Effector memory CD8-positive, alpha-beta T cell (primary cell): ENCODE data around the gene HOXD11.

ENCODE experiments used
- ATAC-seq: fragments of 150-1000 bp; cut with Tn5 transposase; replicated peaks from 2 replicates; pipeline ENCODE4 v1.10.0; 2021; ENCODE audit warnings: mild to moderate bottlenecking, moderate library complexity
- DNase-seq, 3 experiments: peaks; one replicate each; pipeline ENCODE4 v3.0.0; 2021
- H3K27ac Mint-ChIP-seq, 2 donors: one replicate each; pipeline ENCODE4 v1.8.0; 2022; ENCODE audit warnings: mild to moderate bottlenecking in 2 of 2, mixed read lengths in 2 of 2, moderate library complexity in 2 of 2
- H3K27me3 Mint-ChIP-seq, 2 donors: one replicate each; pipeline ENCODE4 v1.8.0; 2022; ENCODE audit warnings: mixed read lengths in 2 of 2
- H3K36me3 Mint-ChIP-seq: one replicate; pipeline ENCODE4 v1.8.0; 2022; ENCODE audit warnings: mild to moderate bottlenecking, moderate library complexity, mixed read lengths; ENCODE audit not compliant: insufficient read depth
- H3K4me1 Mint-ChIP-seq, 2 donors: one replicate each; pipeline ENCODE4 v1.8.0; 2022; ENCODE audit warnings: low read depth in 2 of 2, mixed read lengths in 2 of 2
- H3K4me3 Mint-ChIP-seq, 2 donors: one replicate each; pipeline ENCODE4 v1.8.0; 2022; ENCODE audit warnings: mild to moderate bottlenecking in 2 of 2, mixed read lengths in 2 of 2, moderate library complexity in 2 of 2
- H3K9me3 Mint-ChIP-seq, 2 donors: one replicate each; pipeline ENCODE4 v1.8.0; 2022; ENCODE audit warnings: mixed read lengths in 2 of 2

Gene HOXD11

DNA sequence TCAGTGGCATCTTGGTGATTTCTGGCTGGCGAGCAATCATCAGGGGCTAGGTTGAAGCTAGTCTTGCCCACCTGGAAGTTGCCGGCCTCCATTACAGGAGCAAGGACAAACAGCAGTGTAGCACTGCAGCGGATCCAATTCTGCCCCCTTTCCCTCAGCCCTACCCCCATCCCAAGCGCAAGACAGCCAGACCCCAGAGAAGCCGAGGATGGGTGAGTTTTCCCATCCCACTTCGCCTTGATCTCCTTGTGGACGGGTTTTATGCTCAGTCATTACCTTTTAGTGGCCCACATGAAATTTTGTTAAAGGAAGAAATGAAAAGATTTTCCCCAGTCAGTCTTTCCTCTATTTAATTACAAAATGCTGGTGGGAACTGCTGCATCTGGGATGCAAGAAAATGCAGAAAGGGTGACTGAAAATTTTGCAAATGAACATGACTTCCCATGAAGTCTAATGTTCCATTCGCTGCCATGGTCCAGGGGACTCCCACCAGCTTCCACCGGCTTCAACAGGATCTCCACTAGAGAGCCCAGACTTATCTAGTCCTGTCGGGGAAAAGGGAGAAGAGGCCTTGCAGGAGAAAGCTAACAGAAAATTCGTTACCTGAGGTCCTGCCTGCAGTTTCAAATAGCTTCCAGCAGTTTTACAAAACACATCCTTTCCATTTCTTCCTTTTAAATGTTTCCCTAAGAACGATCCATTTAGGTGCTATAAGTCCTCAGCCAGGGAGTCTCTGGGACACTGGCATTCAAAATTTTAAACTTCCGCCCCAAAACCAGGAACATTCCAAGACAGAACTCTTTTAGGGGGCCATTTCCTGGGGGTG is 13.5 kb downstream of the HOXD11 start:
- no peak for DNase-seq
- H3K9me3 Mint-ChIP-seq: no peaks in the 10 kb centered on the region
- H3K27ac Mint-ChIP-seq: peak overlapping the region in 1 of 2 donors; percentile 20
- ATAC-seq: no peak
- peaks cover 83 to 85% of the 10 kb centered on the region in 2 donors for H3K27me3 Mint-ChIP-seq
- H3K36me3 Mint-ChIP-seq: peaks cover 56% of the 10 kb centered on the region
- H3K4me1 Mint-ChIP-seq: peaks cover 4 to 9% of the 10 kb centered on the region in 2 donors
- H3K4me3 Mint-ChIP-seq: peak overlapping the region in 1 of 2 donors; percentile 19

GRCh38 chr2:176121190-176122051 is 14.3 kb downstream of the HOXD11 start:
- ATAC-seq (no peak), DNase-seq (no peak)
- peaks cover 83 to 85% of the 10 kb centered on the region in 2 donors for H3K27me3 Mint-ChIP-seq
- H3K36me3 Mint-ChIP-seq: peaks cover 51% of the 10 kb centered on the region
- peaks cover 4 to 9% of the 10 kb centered on the region in 2 donors for H3K4me1 Mint-ChIP-seq
- peak overlapping the region in 1 of 2 donors; percentile 19 for H3K4me3 Mint-ChIP-seq
- peak overlapping the region in 1 of 2 donors; percentile 20 for H3K27ac Mint-ChIP-seq
- no peaks in the 10 kb centered on the region for H3K9me3 Mint-ChIP-seq

- Mint-ChIP-seq H3K9me3 (no peaks in the 10 kb centered on the region), H3K27me3 (peaks cover 83 to 85% of the 10 kb centered on the region in 2 donors), H3K36me3 (peaks cover 49% of the 10 kb centered on the region), H3K27ac (no peak overlapping the region), H3K4me3 (peak overlapping the region; percentile 43 to 49), H3K4me1 (peaks cover 6 to 9% of the 10 kb centered on the region in 2 donors)
- ATAC-seq (peak; percentile 35), DNase-seq (no peak)
Measured at GRCh38 chr2:176122052-176122682, 15.1 kb downstream of the HOXD11 start.

- DNase-seq: no peak
- peak within 1 kb of the TSS; percentile 43 to 49 for H3K4me3 Mint-ChIP-seq
- H3K4me1 Mint-ChIP-seq: peaks cover 5 to 12% of the 10 kb centered on the region in 2 donors
- no peaks in the 10 kb centered on the region for H3K9me3 Mint-ChIP-seq
- H3K36me3 Mint-ChIP-seq: peaks cover 44% of the 10 kb centered on the region
- H3K27me3 Mint-ChIP-seq: peaks cover 83 to 85% of the 10 kb centered on the region in 2 donors
- ATAC-seq: peak; percentile 51
- peak within 1 kb of the TSS in 1 of 2 donors; percentile 44 for H3K27ac Mint-ChIP-seq
Measured at GRCh38 chr2:176122683-176123410, 15.8 kb downstream of the HOXD11 start, which contains the start of gene HOXD9. HOXD9 (plus strand) TSS chr2:176122719; CDS start chr2:176122769, 50 bp downstream.

DNA sequence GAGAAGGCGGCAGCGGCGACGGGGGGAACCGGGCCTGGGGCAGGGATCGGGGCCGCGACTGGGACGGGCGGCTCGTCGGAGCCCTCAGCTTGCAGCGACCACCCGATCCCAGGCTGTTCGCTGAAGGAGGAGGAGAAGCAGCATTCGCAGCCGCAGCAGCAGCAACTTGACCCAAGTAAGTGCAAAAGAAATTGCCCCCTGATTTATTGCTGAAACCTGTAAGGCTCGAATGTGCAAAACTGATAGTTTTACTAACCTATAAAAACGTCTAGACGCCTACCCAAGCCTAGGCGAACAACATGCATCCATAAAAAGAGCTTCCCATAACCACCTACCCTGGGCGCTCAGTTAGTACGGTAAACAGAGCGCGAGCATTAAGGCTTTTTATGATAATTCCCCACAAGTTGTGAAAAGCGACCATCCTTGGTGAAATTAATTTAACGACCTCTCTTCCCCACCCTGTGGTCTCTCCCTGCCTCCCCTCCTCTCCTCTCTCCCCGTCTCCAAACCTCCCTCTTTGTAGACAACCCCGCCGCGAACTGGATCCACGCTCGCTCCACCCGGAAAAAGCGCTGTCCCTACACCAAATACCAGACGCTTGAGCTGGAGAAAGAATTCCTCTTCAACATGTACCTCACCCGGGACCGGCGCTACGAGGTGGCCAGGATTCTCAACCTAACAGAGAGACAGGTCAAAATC is 16.5 kb downstream of the HOXD11 start:
- ATAC-seq: no peak
- Mint-ChIP-seq H3K36me3 (peaks cover 47% of the 10 kb centered on the region), H3K9me3 (no peaks in the 10 kb centered on the region), H3K27ac (peak overlapping the region in 1 of 2 donors; percentile 44), H3K27me3 (peaks cover 83 to 85% of the 10 kb centered on the region in 2 donors), H3K4me1 (peaks cover 8 to 12% of the 10 kb centered on the region in 2 donors), H3K4me3 (peak overlapping the region; percentile 16 to 40)
- no peak for DNase-seq

- no peak for ATAC-seq
- H3K27me3 Mint-ChIP-seq: peaks cover 83 to 85% of the 10 kb centered on the region in 2 donors
- peaks cover 55% of the 10 kb centered on the region for H3K36me3 Mint-ChIP-seq
- DNase-seq: no peak
- no peak overlapping the region for H3K27ac Mint-ChIP-seq
- H3K9me3 Mint-ChIP-seq: no peaks in the 10 kb centered on the region
- H3K4me1 Mint-ChIP-seq: peaks cover 9 to 13% of the 10 kb centered on the region in 2 donors
- H3K4me3 Mint-ChIP-seq: peak overlapping the region; percentile 16 to 24
Measured at GRCh38 chr2:176124110-176124946, 17.2 kb downstream of the HOXD11 start.

DNA sequence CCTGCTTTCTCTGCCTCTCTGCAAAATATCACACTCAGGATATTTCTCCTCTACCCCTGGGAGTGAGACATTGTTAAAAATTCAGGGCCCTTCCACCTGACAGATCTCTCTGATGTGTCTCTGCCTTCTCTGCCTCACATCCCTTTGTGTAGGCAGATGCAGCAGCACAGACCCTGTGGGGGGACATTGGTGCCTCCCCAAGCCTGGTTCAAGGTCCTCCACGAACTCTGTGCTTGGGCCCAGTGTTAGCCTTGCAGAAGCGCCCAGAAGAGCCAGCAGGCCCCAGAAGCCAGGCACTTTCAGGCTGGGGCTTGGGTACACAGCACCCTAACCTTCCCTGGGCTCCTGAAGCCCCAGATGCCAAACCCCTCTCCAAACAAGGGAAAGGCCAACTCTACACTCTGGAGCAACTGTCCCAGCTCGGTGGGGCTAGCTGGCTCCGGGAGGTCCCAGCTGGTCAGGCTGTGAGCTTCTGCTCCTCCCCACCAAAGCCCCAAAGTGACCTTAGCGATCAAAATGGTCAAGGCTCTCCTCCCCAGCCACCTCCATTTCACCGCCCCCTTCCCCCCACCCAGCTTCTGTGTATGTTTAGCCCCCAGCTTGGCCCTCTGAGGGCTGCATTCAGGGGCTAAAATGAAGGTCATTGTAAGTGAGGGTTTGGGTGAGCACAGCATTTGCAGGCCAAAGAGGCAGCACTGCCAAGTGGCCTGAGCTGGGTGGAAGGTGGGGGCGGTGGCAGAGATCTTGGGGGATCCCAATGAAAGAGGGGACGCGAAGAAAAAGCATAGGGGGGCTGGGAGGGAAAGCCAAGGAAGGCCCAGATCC is 18.1 kb downstream of the HOXD11 start:
- DNase-seq (no peak), ATAC-seq (no peak)
- Mint-ChIP-seq H3K27me3 (peaks cover 75 to 77% of the 10 kb centered on the region in 2 donors), H3K27ac (no peak overlapping the region), H3K9me3 (no peaks in the 10 kb centered on the region), H3K4me1 (peaks cover 9 to 13% of the 10 kb centered on the region in 2 donors), H3K4me3 (no peak overlapping the region), H3K36me3 (peaks cover 56% of the 10 kb centered on the region)

- no peak overlapping the region for H3K4me3 Mint-ChIP-seq
- ATAC-seq: no peak
- no peak overlapping the region for H3K27ac Mint-ChIP-seq
Measured at GRCh38 chr2:176125772-176126054, 18.6 kb downstream of the HOXD11 start.

GRCh38 chr2:176126929-176127773 is 20.1 kb downstream of the HOXD11 start:
- H3K27me3 Mint-ChIP-seq: peaks cover 74 to 78% of the 10 kb centered on the region in 2 donors
- no peak overlapping the region for H3K4me3 Mint-ChIP-seq
- no peak overlapping the region for H3K27ac Mint-ChIP-seq
- H3K36me3 Mint-ChIP-seq: peaks cover 55% of the 10 kb centered on the region
- no peaks in the 10 kb centered on the region for H3K9me3 Mint-ChIP-seq
- peak; percentile 67 to 72 (median 69) for DNase-seq
- H3K4me1 Mint-ChIP-seq: peaks cover 9 to 15% of the 10 kb centered on the region in 2 donors
- ATAC-seq: no peak

More at GRCh38 chr2:176125772-176126054, 18.6 kb downstream of the HOXD11 start:
- Mint-ChIP-seq H3K36me3 (peaks cover 55% of the 10 kb centered on the region), H3K27me3 (peaks cover 72 to 75% of the 10 kb centered on the region in 2 donors), H3K4me1 (peaks cover 9 to 13% of the 10 kb centered on the region in 2 donors), H3K9me3 (no peaks in the 10 kb centered on the region)
- no peak for DNase-seq

GRCh38 chr2:176127774-176128072 is 20.6 kb downstream of the HOXD11 start:
- no peak for ATAC-seq
- Mint-ChIP-seq H3K27ac (peak overlapping the region; percentile 57 to 78), H3K4me3 (peak overlapping the region; percentile 28 to 32)

More at GRCh38 chr2:176127774-176128072, 20.6 kb downstream of the HOXD11 start:
- Mint-ChIP-seq H3K9me3 (no peaks in the 10 kb centered on the region), H3K4me1 (peaks cover 10 to 19% of the 10 kb centered on the region in 2 donors), H3K36me3 (peaks cover 55% of the 10 kb centered on the region), H3K27me3 (peaks cover 80 to 83% of the 10 kb centered on the region in 2 donors)
- DNase-seq: no peak
